CD4-positive, alpha-beta T cell (primary cell): Measurements from ENCODE around the gene FAXDC2. TPM values are rescaled to one million over a fixed set of nuclear protein-coding genes. Genes with fewer than 3 reads are reported as not detected.

Experiments used
- ATAC-seq: fragments of 200-7000 bp; cut with Tn5 transposase; one replicate; pipeline ENCODE4 v1.10.0; 2022; ENCODE audit warnings: mild to moderate bottlenecking; ENCODE audit not compliant: poor library complexity
- CTCF ChIA-PET: fragments of 350-600 bp; sonication (Branson Sonifier 250); formaldehyde crosslinking; loops from one replicate; lab custom pipeline; 2021; ENCODE audit warnings: antibody characterized with exemption, inconsistent platforms; lab: Charles Lee
- POLR2A ChIA-PET: fragments of 350-600 bp; sonication (Branson Sonifier 250); formaldehyde crosslinking; loops from one replicate; lab custom pipeline; 2021; ENCODE audit warnings: antibody characterized with exemption, inconsistent platforms; lab: Charles Lee
- DNase-seq, 14 experiments: peaks; one replicate each; pipeline ENCODE4 v3.0.0-alpha.2; 2013 to 2020; ENCODE audit warnings: mixed read lengths in 2 of 14
- H3K27ac ChIP-seq, 2 donors: one replicate each; pipeline versions ENCODE4 v1.5.1 to v1.7.0; 2013; ENCODE audit warnings: low read length in 2 of 2, low read depth in 1 of 2, mild to moderate bottlenecking in 1 of 2
- H3K27me3 ChIP-seq, 2 experiments: 1 replicate in 1 of 2; 2 replicates in 1 of 2; pipeline versions ENCODE4 v1.6.1 to v1.7.0; 2013; ENCODE audit warnings: low read length in 2 of 2, control low read depth in 1 of 2, mild to moderate bottlenecking in 1 of 2, moderate library complexity in 1 of 2; ENCODE audit not compliant: insufficient read depth in 2 of 2, control insufficient read depth in 1 of 2
- H3K36me3 ChIP-seq: one replicate; pipeline ENCODE4 v1.6.1; 2013; ENCODE audit warnings: low read length, control low read depth; ENCODE audit not compliant: insufficient read depth
- H3K4me1 ChIP-seq: one replicate; pipeline ENCODE4 v1.6.1; 2013; ENCODE audit warnings: low read length, control low read depth; ENCODE audit not compliant: insufficient read depth
- H3K4me3 ChIP-seq: one replicate; pipeline ENCODE4 v1.5.1; 2013; ENCODE audit warnings: mild to moderate bottlenecking, low read length, moderate library complexity
- H3K9me3 ChIP-seq, 2 experiments: 1 replicate in 1 of 2; 2 replicates in 1 of 2; pipeline versions ENCODE4 v1.6.1 to v1.7.0; 2013; ENCODE audit warnings: low read length in 2 of 2, mild to moderate bottlenecking in 2 of 2, control low read depth in 1 of 2, moderate library complexity in 1 of 2; ENCODE audit not compliant: control insufficient read depth in 1 of 2, insufficient read depth in 1 of 2
- H3K27ac Mint-ChIP-seq: one replicate; pipeline ENCODE4 v1.8.0; 2020; ENCODE audit warnings: mixed read lengths
- H3K27me3 Mint-ChIP-seq: one replicate; pipeline ENCODE4 v1.8.0; 2021; ENCODE audit warnings: mixed read lengths
- H3K36me3 Mint-ChIP-seq: one replicate; pipeline ENCODE4 v1.8.0; 2021; ENCODE audit warnings: low read depth, mixed read lengths
- H3K4me1 Mint-ChIP-seq: one replicate; pipeline ENCODE4 v1.8.0; 2021; ENCODE audit warnings: low read depth, mixed read lengths
- H3K4me3 Mint-ChIP-seq: one replicate; pipeline ENCODE4 v1.8.0; 2020; ENCODE audit warnings: mild to moderate bottlenecking, mixed read lengths
- H3K9me3 Mint-ChIP-seq: one replicate; pipeline ENCODE4 v1.8.0; 2020; ENCODE audit warnings: mixed read lengths
- CTCF ChIP-seq: fragments of 200-600 bp; IDR thresholded peaks from one replicate; pipeline ENCODE4 v1.8.0; 2022; ENCODE audit warnings: antibody characterized with exemption, mild to moderate bottlenecking
- intact Hi-C, 2 experiments: fragments of 100-400 bp; cut with DNase I in 1 of 2; cut with micrococcal nuclease in 1 of 2; formaldehyde crosslinking; loops; one replicate each; pipeline versions ENCODE4 v1.15.1 to v1.9.0; 2023 to 2025; cut with DNase I, micrococcal nuclease
- total RNA-seq, 174 experiments: library from RNA in 2 of 174; stranded (reverse) in 2 of 174; gene quantifications; one replicate each; pipeline ENCODE4 v1.2.3 and lab custom pipeline; 2021 to 2026

Gene FAXDC2
- total RNA-seq, 2 experiments from 2014 or later: not detected

- Histone ChIP-seq H3K9me3 (no peaks in the 10 kb centered on the region), H3K27ac (no peak overlapping the region), H3K4me3 (no peak overlapping the region), H3K27me3 (no peaks in the 10 kb centered on the region), H3K36me3 (peaks cover 67% of the 10 kb centered on the region), H3K4me1 (peaks cover 14% of the 10 kb centered on the region)
- H3K4me3 Mint-ChIP-seq: no peak overlapping the region
- no peaks in the 10 kb centered on the region for H3K27me3 Mint-ChIP-seq
- H3K4me1 Mint-ChIP-seq: peaks cover 41% of the 10 kb centered on the region
- ChIA-PET POLR2A (interaction anchor here (2.2 kb wide), 1 partner anchor 9 kb away, joined by 9 read pairs; the partner anchor contains the start of gene CNOT8), CTCF (no interaction called here)
- DNase-seq (no peak), ATAC-seq (no peak)
- peaks cover 82% of the 10 kb centered on the region for H3K36me3 Mint-ChIP-seq
- no peaks in the 10 kb centered on the region for H3K9me3 Mint-ChIP-seq
- peak overlapping the region; percentile 10 for H3K27ac Mint-ChIP-seq
- intact Hi-C loops: no loop called here
- no peak for TF ChIP-seq CTCF
Observed at GRCh38 chr5:154866841-154867240, 16.4 kb upstream of the FAXDC2 start.

- peaks cover 78% of the 10 kb centered on the region for H3K36me3 Mint-ChIP-seq
- POLR2A ChIA-PET: no interaction called here
- no peak for ATAC-seq
- Histone ChIP-seq H3K27me3 (no peaks in the 10 kb centered on the region), H3K36me3 (peaks cover 57% of the 10 kb centered on the region), H3K27ac (no peak overlapping the region), H3K9me3 (no peaks in the 10 kb centered on the region), H3K4me1 (peaks cover 20% of the 10 kb centered on the region), H3K4me3 (no peak overlapping the region)
- no peaks in the 10 kb centered on the region for H3K9me3 Mint-ChIP-seq
- no peaks in the 10 kb centered on the region for H3K27me3 Mint-ChIP-seq
- peak overlapping the region; percentile 12 for H3K27ac Mint-ChIP-seq
- peaks cover 50% of the 10 kb centered on the region for H3K4me1 Mint-ChIP-seq
- CTCF ChIA-PET: no interaction called here
- intact Hi-C loops: no loop called here
- TF ChIP-seq CTCF: no peak
- no peak for DNase-seq
- no peak overlapping the region for H3K4me3 Mint-ChIP-seq
Observed at GRCh38 chr5:154865466-154866184, 15.2 kb upstream of the FAXDC2 start.

- H3K27me3 ChIP-seq: no peaks in the 10 kb centered on the region
- peaks cover 64% of the 10 kb centered on the region for H3K4me1 Mint-ChIP-seq
Observed at GRCh38 chr5:154863291-154864080, 13.1 kb upstream of the FAXDC2 start.

More at GRCh38 chr5:154863291-154864080, 13.1 kb upstream of the FAXDC2 start:
- H3K9me3 Mint-ChIP-seq: no peaks in the 10 kb centered on the region
- no peak for TF ChIP-seq CTCF
- Histone ChIP-seq H3K36me3 (peaks cover 45% of the 10 kb centered on the region), H3K27ac (no peak overlapping the region), H3K9me3 (no peaks in the 10 kb centered on the region), H3K4me1 (peaks cover 24% of the 10 kb centered on the region), H3K4me3 (no peak overlapping the region)
- ChIA-PET POLR2A (no interaction called here), CTCF (no interaction called here)
- peak overlapping the region; percentile 98 for H3K27ac Mint-ChIP-seq
- intact Hi-C loops: loop anchor here in 1 of 2 experiments (5.0 kb wide), 2 partner anchors 181 to 826 kb away; partner anchors contain the start of genes FAM114A2 and MFAP3
- ATAC-seq (no peak), DNase-seq (no peak)
- H3K27me3 Mint-ChIP-seq: no peaks in the 10 kb centered on the region
- H3K4me3 Mint-ChIP-seq: peak overlapping the region; percentile 25
- H3K36me3 Mint-ChIP-seq: peaks cover 83% of the 10 kb centered on the region
